Measurements from ENCODE around the gene POF1B. TPM values are rescaled to one million over a fixed set of nuclear protein-coding genes. Genes with fewer than 3 reads are reported as not detected.
"Not testable (repeated sequence)": the region's sequence is repeated elsewhere in the genome, so short reads cannot be mapped to it uniquely, and the experiment has no call there.

Gene POF1B
- total RNA-seq, 4 donors from 2014 or later: 0.24 to 2.0 (median 0.87) TPM

DNA sequence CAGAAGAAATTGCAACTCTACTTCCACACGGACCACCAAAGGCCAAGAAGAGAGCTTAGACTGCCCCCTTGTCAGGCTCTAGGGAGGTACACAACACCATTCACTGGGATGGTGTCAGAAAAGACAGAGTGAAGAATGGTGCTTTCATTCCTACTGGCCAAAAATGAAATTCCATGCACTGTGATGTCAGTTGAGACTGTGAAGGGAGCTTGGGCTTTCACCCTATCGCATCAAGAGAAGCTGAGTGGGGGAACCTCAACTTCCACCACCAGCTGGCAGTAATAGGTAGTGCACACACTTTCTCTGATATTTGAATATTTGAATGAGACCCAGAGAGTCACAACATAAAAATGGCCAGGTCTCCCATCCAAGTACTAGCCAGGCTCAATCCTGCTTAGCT lies 69.7 kb downstream of the POF1B start:
- DNase-seq (ENCODE audit: low spot score) (no peak), ATAC-seq (ENCODE audit: low FRiP score) (no peak)
- TF ChIP-seq, protein P1, sequence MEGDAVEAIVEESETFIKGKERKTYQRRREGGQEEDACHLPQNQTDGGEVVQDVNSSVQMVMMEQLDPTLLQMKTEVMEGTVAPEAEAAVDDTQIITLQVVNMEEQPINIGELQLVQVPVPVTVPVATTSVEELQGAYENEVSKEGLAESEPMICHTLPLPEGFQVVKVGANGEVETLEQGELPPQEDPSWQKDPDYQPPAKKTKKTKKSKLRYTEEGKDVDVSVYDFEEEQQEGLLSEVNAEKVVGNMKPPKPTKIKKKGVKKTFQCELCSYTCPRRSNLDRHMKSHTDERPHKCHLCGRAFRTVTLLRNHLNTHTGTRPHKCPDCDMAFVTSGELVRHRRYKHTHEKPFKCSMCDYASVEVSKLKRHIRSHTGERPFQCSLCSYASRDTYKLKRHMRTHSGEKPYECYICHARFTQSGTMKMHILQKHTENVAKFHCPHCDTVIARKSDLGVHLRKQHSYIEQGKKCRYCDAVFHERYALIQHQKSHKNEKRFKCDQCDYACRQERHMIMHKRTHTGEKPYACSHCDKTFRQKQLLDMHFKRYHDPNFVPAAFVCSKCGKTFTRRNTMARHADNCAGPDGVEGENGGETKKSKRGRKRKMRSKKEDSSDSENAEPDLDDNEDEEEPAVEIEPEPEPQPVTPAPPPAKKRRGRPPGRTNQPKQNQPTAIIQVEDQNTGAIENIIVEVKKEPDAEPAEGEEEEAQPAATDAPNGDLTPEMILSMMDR (IDR thresholded peaks at IDR 0.05): no peak

DNA sequence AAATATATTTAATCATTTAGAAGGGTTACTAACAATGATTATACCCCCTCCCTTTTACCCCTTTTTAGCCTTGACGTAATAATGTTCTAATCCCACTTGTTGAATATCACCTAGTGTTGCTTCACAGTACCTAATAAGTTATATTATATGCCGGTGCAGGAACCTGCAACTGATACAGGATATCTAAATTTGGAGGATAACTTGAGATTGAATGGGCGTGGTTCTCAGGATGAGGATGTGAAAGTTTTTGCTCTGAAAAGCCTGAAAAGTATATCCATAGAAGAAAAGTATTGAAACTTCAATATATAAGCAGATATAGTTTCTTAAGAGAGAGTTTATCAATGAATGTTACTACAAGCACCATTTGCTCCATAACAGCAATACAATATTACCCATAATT lies 75.9 kb downstream of the POF1B start:
- TF ChIP-seq, protein P1 (IDR thresholded peaks at IDR 0.05): no peak

DNA sequence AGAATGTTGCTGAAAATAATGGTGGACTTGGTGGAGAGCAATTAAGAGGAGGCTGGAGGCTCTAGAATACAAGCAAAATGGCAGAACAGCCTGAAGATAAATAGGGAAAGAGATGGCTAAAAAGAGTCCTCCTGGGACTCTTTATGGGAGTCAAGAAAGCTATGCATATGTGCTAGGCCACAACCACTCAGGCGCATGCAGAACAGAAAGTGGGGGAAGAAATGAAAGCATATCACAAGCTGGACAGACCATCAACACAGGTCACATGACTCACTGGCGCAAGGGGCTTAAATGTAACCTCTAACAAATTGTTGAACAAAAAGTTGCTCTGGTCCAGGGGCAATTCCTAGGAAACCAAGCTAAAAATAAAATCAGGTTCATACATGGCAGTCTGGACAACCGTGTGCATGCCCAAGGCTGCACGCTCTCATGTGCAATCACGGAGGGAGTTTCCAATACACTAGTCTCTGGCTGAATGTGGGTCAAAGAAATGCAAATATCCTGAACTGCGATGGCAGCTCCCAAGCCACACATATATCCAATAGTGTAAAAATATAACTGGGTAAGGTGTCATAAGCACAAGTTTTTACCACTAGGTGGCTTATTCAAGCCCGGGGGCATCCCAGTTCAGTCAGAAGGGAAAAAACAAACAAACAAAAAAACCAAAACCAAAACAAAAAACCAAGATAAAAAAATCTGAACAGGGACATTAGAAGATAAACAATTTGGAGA lies 90.3 kb downstream of the POF1B start:
- TF ChIP-seq, protein P1 (IDR thresholded peaks at IDR 0.05): no peak
- ATAC-seq (ENCODE audit: low FRiP score): no peak
- no peak for DNase-seq (ENCODE audit: low spot score)

More for the DNA sequence above, 75.9 kb downstream of the POF1B start:
- DNase-seq (ENCODE audit: low spot score): no peak
- ATAC-seq (ENCODE audit: low FRiP score): no peak

- not testable (repeated sequence) for ATAC-seq (ENCODE audit: low FRiP score); DNase-seq (ENCODE audit: low spot score)
Observed at GRCh38 chrX:85285286-85285685, 94.2 kb downstream of the POF1B start.

GRCh38 chrX:85244450-85245211 lies 134.8 kb downstream of the POF1B start:
- TF ChIP-seq, protein P1 (IDR thresholded peaks at IDR 0.05): no peak
- peak; percentile 39 for ATAC-seq (ENCODE audit: low FRiP score)
- no peak for DNase-seq (ENCODE audit: low spot score)

DNA sequence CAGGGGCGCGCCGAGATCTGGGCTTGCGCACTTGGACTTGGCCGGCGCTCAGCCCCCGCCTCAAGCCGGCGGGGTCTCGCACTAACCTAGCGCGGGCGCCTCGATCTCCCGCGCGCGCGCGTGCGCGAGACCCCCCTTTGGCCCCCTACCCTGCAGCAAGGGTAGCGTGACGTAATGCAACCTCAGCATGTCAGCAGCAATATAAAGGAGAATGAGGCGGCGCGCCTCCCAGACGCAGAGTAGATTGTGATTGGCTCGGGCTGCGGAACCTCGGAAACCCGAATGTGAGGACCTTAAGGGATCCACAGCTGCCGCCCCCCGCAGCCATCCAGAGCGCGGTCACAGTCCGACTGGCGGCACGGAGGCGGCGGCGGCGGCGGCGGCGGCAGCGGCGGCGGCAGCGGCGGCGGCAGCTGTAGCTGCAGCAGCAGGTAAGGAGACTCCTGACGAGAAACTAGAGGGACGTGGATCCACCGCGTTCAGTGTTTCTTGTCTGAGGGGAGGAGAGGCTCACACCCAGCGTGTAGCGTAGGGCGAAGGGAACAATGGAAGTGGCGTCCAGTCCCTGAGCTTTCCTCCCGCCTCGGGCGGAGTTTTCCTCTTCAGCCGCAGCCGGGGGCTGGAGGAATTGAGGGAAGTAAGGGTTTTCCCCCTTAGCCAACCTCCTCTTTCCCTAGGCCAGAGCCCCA lies 135.6 kb downstream of the POF1B start, which contains the start of the genes SATL1 and ZNF711:
Gene SATL1, minus strand, starts transcription at position 19 of the 689 bp plus-strand sequence. CDS start 134,811 bp downstream, outside the sequence.
Gene ZNF711, plus strand, starts transcription at position 231 of the 689 bp plus-strand sequence. CDS start 3,582 bp downstream, outside the sequence.
- no peak for DNase-seq (ENCODE audit: low spot score)
- peak; percentile 85 for ATAC-seq (ENCODE audit: low FRiP score)
- TF ChIP-seq, protein P1 (IDR thresholded peaks at IDR 0.05): no peak

DNA sequence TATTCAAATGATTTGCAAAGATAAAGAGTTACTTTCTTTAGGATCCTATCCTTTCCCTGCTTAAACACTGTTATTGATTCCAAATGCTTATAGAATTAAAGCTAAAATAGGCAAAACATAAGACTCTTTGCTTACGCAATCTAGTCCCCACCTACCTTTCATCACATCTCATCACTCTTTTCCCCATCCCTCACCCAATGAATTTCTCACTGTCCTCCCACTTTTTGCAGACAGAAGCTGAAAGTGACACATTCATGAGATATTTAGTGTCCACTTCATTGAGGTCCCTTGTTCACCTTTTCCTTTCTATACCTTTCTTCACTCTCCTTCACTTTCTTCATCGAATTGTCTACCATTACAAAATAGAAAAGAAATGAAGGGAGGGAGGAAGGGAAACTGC lies 136.3 kb downstream of the POF1B start:
- no peak for ATAC-seq (ENCODE audit: low FRiP score)
- TF ChIP-seq, protein P1 (IDR thresholded peaks at IDR 0.05): no peak
- no peak for DNase-seq (ENCODE audit: low spot score)

Measured in omental fat pad (tissue), 4 donors.